GM13977 (cell line): ENCODE results near the gene PRUNE2.

Source experiments
- DNase-seq: peaks from one replicate; pipeline ENCODE4 v3.0.0; 2012; ENCODE audit warnings: low spot score
- CTCF ChIP-seq: IDR thresholded peaks from 2 replicates; pipeline ENCODE4 v1.5.1; 2012; ENCODE audit warnings: mild to moderate bottlenecking, control low read depth; ENCODE audit not compliant: insufficient read depth; ENCODE audit errors: extremely low read depth, missing control alignments
- in situ Hi-C: fragments of 300-500 bp; cut with MboI; formaldehyde crosslinking; loops from one replicate; pipeline ENCODE4 v1.12.0; 2022; ENCODE audit warnings: low sequenced_read_pairs, low pct_unique_long_range_greater_than_20kb, mixed read lengths, inconsistent platforms; ENCODE audit not compliant: unreplicated experiment

The PRUNE2 gene

DNA sequence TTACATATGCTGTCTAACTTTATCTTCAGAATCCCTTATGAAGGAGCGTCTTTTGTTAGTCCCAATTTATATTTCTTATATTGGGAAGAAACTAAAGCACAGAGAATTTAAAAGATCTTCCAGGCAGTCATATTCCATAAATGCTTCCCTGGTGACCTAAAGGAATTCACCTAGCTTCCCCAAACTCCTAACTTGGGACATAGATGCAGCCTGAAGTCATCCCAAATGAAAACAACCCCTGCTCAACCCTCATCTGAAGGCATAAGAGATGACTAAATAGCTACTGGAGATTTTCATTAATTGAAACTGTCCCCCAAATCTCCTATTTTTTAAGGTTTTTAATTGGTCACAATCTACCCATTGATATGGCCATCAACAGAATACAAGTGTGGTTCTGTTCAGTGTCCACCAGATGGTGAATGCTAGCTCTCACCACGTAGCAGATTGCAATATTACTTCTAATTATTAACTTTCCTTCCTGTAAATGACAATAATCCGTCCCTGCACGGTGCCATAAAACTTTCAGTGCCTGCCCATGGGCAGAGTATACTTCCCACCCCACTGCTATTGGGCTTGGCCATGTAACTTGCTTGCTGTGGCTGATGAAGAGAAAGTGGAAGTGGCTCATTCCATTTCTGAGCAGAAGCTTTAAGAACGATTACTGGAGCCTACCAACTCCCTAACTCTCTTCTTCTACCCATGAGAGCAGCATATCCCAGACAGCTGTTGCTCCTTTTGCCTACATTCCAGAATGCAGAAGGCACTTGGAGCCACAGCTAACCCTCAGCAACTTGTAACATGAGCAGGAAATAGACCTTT is 18.7 kb downstream of the PRUNE2 start:
- no peak for TF ChIP-seq CTCF
- DNase-seq: no peak
- in situ Hi-C loops: no loop called here

- no peak for DNase-seq
- in situ Hi-C loops: no loop called here
Observed at GRCh38 chr9:76886318-76886717, 19.6 kb downstream of the PRUNE2 start.

DNA sequence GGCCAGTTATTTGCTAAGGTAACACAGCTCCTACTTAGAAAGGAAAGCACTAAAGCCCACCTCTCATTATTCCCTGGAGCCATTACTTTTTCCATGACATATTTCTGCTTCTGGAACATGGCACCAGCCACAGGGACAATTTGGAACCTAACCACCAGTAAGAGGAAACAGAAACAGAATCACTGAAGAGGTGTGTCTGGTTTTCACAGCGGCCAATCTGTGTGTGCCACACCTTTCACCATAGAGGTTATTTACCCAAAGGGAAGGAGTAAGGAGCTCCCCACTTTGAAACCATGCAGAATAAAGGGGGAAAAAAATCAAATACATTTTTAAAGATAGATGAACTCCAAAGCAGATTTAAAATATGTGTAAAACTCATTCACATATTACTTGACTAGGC is 21.1 kb downstream of the PRUNE2 start:
- no peak for TF ChIP-seq CTCF
- in situ Hi-C loops: no loop called here
- no peak for DNase-seq

More at GRCh38 chr9:76886318-76886717, 19.6 kb downstream of the PRUNE2 start:
- no peak for TF ChIP-seq CTCF

GRCh38 chr9:76883341-76883855 is 22.5 kb downstream of the PRUNE2 start:
- in situ Hi-C loops: no loop called here
- no peak for TF ChIP-seq CTCF
- DNase-seq: no peak

GRCh38 chr9:76882686-76883085 is 23.2 kb downstream of the PRUNE2 start:
- TF ChIP-seq CTCF: no peak
- DNase-seq: peak; percentile 32
- in situ Hi-C loops: no loop called here

- no peak for DNase-seq
- no peak for TF ChIP-seq CTCF
- in situ Hi-C loops: no loop called here
Observed at GRCh38 chr9:76880210-76880609, 25.7 kb downstream of the PRUNE2 start.
